Measurements from ENCODE around the gene PLP2. TPM values are rescaled to one million over a fixed set of nuclear protein-coding genes. Genes with fewer than 3 reads are reported as not detected.
"Not testable (repeated sequence)": the region's sequence is repeated elsewhere in the genome, so short reads cannot be mapped to it uniquely, and the experiment has no call there.

Gene PLP2
- total RNA-seq, 2 donors from 2014 or later = 187 to 238 TPM

GRCh38 chrX:49161632-49162031 lies 10.1 kb upstream of the PLP2 start:
- intact Hi-C loops (cut with DNase I) = no loop called here
- no peak for DNase-seq (ENCODE audit: low spot score)

- intact Hi-C loops (cut with DNase I) = no loop called here
- no peak for DNase-seq (ENCODE audit: low spot score)
Measured at GRCh38 chrX:49162620-49163019, 9.1 kb upstream of the PLP2 start, which contains the start of gene MAGIX. MAGIX (plus strand) TSS chrX:49162758; CDS start chrX:49162890, 132 bp downstream.

DNA sequence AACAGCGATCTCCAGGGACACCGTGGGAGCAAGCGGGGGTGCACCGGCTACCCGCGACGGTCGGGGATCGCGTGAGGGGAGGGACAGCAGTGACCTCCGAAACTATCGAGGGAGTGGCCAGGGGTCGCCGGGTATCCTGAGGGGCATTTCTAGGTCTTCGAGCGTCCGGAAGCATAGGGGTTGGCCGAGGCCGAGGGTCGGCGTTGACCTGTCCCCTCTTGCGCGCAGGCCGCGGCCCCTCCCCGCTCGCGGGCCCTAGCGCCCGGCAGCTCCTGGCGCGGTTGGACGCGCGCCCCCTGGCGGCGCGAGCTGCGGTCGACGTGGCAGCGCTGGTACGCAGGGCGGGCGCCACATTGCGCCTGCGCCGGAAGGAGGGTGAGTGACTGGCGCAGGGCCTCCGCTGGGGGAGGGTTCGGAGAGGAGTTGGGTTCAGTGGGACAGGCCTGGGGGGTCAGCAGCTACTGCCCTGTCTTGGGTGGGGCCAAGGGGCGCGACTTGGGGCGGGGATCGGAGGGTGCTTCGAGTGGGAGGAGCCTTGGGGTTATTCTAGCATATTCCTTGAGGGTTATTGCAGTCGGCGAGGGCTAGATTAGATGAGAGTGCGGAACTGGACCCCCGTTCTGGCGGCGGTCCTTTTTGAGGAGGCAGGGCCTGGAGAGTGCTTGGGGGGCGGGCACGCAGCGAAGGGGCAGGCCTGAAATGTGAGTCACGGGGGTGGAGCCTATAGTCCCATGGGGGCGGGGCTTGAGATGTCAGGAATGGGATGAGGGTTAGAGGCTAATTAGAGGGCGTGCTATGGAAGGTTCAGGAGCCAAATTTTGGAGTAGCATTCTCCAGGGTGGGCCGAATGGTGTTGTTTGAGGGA lies 7.9 kb upstream of the PLP2 start:
- intact Hi-C loops (cut with DNase I) = no loop called here
- peak; percentile 96 for DNase-seq (ENCODE audit: low spot score)

DNA sequence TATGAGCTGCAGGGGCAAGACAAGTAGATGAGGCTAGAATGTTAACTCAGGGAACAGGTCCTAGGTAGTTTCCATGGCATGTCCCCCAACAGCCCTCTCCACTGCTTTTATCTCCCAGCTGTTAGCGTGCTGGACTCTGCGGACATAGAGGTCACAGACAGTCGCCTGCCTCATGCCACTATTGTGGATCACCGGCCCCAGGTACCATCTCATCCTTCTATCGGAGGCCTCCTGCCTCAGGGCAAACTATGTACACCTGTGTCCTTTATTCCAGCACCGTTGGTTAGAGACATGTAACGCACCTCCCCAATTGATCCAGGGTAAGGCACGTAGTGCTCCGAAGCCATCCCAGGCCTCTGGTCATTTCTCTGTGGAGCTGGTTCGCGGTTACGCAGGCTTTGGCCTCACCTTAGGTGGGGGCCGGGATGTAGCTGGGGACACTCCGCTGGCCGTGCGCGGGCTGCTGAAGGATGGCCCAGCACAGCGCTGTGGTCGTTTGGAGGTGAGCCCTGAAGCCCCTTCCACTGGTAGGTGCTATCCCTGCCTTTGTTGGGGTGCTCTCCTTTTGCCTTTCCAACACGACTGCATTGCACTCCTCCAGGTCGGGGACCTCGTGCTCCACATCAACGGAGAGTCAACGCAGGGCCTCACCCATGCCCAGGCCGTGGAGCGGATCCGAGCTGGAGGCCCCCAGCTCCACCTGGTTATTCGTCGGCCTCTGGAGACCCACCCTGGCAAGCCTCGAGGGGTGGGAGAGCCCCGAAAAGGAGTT lies 6.9 kb upstream of the PLP2 start:
- no peak for DNase-seq (ENCODE audit: low spot score)
- intact Hi-C loops (cut with DNase I) = loop anchor here in 1 of 2 donors (5.0 kb wide), 1 partner anchor 648 kb away; no protein-coding TSS in a partner anchor

GRCh38 chrX:49165901-49166881 lies 5.5 kb upstream of the PLP2 start:
- intact Hi-C loops (cut with DNase I) = loop anchor here in 1 of 2 donors (5.0 kb wide), 1 partner anchor 646 kb away; no protein-coding TSS in a partner anchor
- DNase-seq (ENCODE audit: low spot score) = peak; percentile 94

- intact Hi-C loops (cut with DNase I) = loop anchor here in 1 of 2 donors (5.0 kb wide), 1 partner anchor 645 kb away; no protein-coding TSS in a partner anchor
- peak; percentile 95 for DNase-seq (ENCODE audit: low spot score)
Measured at GRCh38 chrX:49166914-49167739, 4.6 kb upstream of the PLP2 start.

GRCh38 chrX:49167740-49168108 lies 4.0 kb upstream of the PLP2 start:
- intact Hi-C loops (cut with DNase I) = loop anchor here in 1 of 2 donors (5.0 kb wide), 1 partner anchor 645 kb away; no protein-coding TSS in a partner anchor

DNA sequence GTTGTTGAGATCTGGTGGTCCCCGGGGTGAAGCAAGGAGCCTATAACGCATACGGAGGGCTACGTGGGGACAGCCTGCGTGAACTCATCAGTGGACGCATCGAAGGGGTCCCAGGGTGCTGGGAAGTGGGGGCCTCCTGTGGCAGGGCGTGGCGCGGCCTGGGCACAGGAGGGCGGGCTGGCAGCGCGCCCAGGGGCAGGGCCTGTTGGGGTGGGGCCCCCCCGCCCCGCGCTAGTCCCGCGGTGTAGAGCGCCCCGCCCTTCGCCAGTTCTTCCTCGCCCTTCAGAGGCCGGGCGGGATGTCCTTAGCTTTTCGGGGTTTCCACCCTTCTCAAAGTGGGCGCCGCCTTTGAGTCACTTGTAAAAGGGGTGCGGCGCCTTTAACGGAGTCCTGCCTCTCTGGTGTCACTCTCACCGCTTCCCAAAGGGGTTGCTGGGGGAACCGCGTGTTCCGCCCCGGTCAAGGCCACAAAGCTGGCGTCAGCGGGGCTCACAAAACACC lies 632 bp downstream of the PLP2 start:
- DNase-seq (ENCODE audit: low spot score) = peak; percentile 92
- intact Hi-C loops (cut with DNase I) = no loop called here

More at GRCh38 chrX:49167740-49168108, 4.0 kb upstream of the PLP2 start:
- no peak for DNase-seq (ENCODE audit: low spot score)

DNA sequence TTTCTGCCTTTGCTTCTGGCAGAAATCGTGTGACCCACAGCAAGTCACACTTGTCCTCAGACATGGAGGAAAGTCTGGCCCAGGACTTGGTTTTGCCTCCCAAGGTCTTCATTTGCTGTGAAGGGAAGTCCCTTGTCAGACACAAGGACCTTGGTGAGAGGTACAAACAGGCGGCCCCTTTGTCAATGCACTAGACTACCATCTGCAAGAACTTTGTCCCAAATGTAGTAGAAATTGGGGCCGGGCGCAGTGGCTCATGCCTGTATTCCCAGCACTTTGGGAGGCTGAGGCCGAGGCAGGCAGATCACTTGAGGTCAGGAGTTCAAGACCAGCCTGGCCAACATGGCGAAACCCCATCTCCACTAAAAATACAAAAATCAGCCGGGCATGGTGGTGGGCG lies 1.8 kb downstream of the PLP2 start:
- intact Hi-C loops (cut with DNase I) = not testable (repeated sequence)

GRCh38 chrX:49174723-49175122 lies 3.0 kb downstream of the PLP2 start:
- intact Hi-C loops (cut with DNase I) = no loop called here
- DNase-seq (ENCODE audit: low spot score) = no peak

More for the DNA sequence above, 1.8 kb downstream of the PLP2 start:
- not testable (repeated sequence) for DNase-seq (ENCODE audit: low spot score)

DNA sequence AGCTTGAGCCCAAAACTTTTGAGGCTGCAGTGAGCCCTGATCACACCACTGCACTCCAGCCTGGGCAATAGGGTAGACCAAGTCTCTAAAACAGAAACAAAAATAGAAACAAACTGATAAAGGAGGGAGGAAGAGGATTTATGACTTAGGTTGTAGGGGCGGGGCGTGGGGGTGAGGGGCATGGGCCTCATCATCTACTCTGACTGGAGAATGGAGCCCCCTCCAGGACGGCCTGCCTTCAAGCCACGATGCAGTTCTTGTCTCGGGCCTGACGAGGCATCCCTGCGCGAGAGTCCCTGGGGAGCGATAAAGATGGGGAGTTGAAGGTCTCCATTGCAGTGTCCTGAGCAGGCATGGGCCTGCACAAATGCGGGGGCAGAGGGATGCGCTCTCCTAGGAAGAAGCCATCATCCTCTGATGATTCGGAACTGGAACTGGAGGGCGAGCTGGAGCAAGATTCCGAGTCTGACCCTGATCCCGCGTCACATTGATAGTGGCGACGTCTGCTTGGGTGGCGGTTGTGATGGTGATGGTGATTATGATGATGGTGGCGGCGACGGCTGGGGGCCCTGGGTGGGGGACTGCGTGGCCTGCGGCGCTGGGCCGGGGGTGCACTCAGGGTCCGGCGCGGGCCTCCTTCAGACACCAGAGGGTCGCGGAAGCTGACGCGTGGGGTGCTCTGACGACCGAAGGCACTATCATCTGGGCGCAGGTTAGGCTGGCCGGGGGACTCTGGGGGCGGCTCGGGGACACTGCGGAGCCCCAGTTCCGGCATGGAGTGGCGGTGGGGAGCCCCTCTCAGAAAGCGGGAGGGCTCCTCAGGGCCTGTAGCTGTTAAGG lies 4.0 kb downstream of the PLP2 start:
- DNase-seq (ENCODE audit: low spot score) = no peak
- intact Hi-C loops (cut with DNase I) = no loop called here

- DNase-seq (ENCODE audit: low spot score) = peak; percentile 83
- intact Hi-C loops (cut with DNase I) = no loop called here
Measured at GRCh38 chrX:49176421-49177326, 5.0 kb downstream of the PLP2 start.

DNA sequence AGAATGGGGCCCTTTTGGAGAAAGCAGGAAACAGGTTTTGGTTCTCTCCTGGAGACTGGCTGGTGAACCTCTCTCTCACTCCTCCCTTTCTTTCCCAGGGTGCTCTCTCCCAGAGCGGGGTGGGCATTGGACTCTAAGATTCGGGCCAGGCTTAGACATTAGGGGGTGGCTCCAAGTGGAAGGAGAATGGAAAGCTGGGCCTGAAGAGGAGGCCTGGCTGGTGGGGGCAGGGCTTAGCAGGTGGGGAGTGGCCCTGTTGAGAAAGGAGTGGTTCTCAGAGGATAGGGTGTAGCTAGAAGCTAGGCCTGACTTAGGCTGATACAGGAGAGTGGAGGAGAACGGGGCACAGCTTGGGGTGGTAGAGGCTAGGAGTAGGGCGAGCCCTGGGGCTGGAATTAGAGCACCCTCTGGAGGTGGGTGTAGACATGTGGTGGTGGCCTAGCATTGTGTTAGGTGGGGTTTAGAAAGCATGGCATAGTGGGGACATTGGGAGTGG lies 5.7 kb downstream of the PLP2 start:
- DNase-seq (ENCODE audit: low spot score) = no peak
- intact Hi-C loops (cut with DNase I) = no loop called here

DNA sequence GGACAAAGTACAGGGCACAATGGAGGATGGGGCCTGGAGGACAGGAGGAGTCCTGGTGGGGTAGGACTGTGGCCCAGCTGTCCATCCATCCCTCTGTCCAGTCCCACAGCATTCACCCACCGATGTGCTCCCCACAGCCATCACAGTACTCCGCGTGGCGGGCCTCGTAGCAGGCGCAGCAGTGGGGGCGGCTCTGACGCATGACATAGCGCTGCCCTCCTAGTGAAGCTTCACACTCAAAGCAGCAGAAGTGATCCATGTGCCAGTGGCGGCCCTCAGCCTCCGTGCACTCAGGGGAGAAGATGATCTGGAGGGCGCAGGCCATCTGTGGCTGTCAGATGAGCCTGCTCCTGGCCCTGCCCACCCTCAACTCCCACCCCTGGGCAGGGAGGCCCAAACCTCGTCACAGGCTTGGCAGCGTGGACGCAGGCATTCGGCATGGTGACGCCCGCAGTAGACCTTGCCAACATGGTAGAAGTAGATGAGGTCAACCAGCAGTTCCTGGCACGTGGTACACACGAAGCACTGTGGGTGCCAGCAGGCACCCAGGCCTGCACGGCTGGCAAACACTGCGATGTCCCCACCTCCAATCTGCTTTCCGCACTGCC lies 6.3 kb downstream of the PLP2 start:
- DNase-seq (ENCODE audit: low spot score) = no peak
- intact Hi-C loops (cut with DNase I) = no loop called here

DNA sequence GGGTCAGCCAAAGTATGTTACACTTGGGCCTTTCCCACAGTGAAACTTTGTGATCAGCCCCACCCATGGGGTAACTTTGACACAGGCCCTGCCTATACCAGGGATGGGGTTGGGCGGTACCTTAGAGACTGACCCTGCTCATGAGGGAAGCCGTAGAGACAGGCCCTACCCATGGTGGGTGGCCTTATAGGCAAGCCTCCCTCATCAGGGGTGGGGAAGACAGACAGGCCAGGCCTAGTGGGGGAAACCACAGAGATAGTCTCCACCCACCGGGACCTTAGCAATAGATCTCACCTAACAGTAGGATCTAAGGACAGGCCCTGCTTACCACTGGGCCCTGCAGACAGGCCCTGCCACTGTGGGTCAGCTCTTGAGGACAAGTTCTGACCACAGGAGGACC lies 6.8 kb downstream of the PLP2 start:
- intact Hi-C loops (cut with DNase I) = no loop called here
- no peak for DNase-seq (ENCODE audit: low spot score)

Measured in posterior vena cava (tissue), 2 donors.